ENCODE results near the gene STT3B. TPM values are rescaled to one million over a fixed set of nuclear protein-coding genes. Genes with fewer than 3 reads are reported as not detected.

The STT3B gene
- total RNA-seq, 6 experiments from 2014 or later, result 53.8 to 70.9 (median 65.1) TPM

- Histone ChIP-seq H3K4me1 (peaks cover 0 to 54% (median 16%) of the 10 kb centered on the region in 4 donors), H3K27me3 (no peaks in the 10 kb centered on the region), H3K27ac (no peak overlapping the region), H3K36me3 (no peaks in the 10 kb centered on the region), H3K4me3 (no peak overlapping the region), H3K9me3 (no peaks in the 10 kb centered on the region)
- WGBS (ENCODE audit: insufficient coverage, low coverage, low lambda C conversion rate, missing lambda C conversion rate), result 85% methylated on average over 1 of the region's 1 CpG
- intact Hi-C loops (cut with DNase I), result no loop called here
- TF ChIP-seq CTCF (IDR thresholded peaks at IDR 0.05) (no peak), POLR2A (IDR thresholded peaks at IDR 0.05) (no peak)
- DNase-seq (no peak), ATAC-seq (peak in 2 of 4 donors; percentile 14 to 57)
These were observed 6.5 kb downstream of the STT3B start for GRCh38 chr3:31539275-31539674.

- no peak for TF ChIP-seq POLR2A (IDR thresholded peaks at IDR 0.05)
- no peak for TF ChIP-seq CTCF (IDR thresholded peaks at IDR 0.05)
- DNase-seq (no peak), ATAC-seq (peak in 1 of 4 donors; percentile 46)
- Histone ChIP-seq H3K27me3 (no peaks in the 10 kb centered on the region), H3K4me1 (peaks cover 0 to 50% (median 9%) of the 10 kb centered on the region in 4 donors), H3K27ac (no peak overlapping the region), H3K36me3 (no peaks in the 10 kb centered on the region), H3K4me3 (no peak overlapping the region), H3K9me3 (no peaks in the 10 kb centered on the region)
- intact Hi-C loops (cut with DNase I), result no loop called here
- whole genome bisulfite sequencing (ENCODE audit: insufficient coverage, low coverage, low lambda C conversion rate, missing lambda C conversion rate), result 46% methylated on average over 2 of the region's 2 CpGs
These were observed 8.4 kb downstream of the STT3B start for GRCh38 chr3:31541089-31541488.

DNA sequence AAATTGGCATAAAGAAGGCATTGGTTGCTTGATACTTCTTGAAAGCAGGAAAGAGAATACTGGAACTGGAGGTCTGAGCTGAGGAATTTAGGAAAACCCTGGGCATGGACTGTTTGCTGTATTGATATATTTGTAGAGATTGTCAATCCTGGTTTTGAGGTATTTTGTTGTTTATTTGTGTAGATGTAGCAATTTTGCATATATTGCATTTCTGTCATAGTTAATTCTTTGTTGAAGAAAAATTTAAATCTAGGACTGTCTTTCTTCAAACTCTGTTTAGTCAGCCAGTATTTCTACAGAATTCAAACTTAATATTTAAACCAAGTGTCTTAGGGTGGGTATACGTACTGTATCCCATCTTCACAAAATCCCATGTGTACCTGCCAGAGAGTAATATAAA lies 9.5 kb downstream of the STT3B start:
- 86% methylated on average over 1 of the region's 1 CpG for WGBS (ENCODE audit: insufficient coverage, low coverage, low lambda C conversion rate, missing lambda C conversion rate)
- Histone ChIP-seq H3K36me3 (no peaks in the 10 kb centered on the region), H3K27me3 (no peaks in the 10 kb centered on the region), H3K4me1 (peaks cover 0 to 39% (median 5%) of the 10 kb centered on the region in 4 donors), H3K27ac (no peak overlapping the region), H3K4me3 (no peak overlapping the region), H3K9me3 (no peaks in the 10 kb centered on the region)
- DNase-seq (no peak), ATAC-seq (no peak)
- intact Hi-C loops (cut with DNase I), result no loop called here
- no peak for TF ChIP-seq POLR2A (IDR thresholded peaks at IDR 0.05)
- TF ChIP-seq CTCF (IDR thresholded peaks at IDR 0.05), result no peak

- Histone ChIP-seq H3K36me3 (no peaks in the 10 kb centered on the region), H3K4me1 (peaks cover 0 to 34% (median 5%) of the 10 kb centered on the region in 4 donors), H3K9me3 (no peaks in the 10 kb centered on the region), H3K27ac (no peak overlapping the region), H3K27me3 (no peaks in the 10 kb centered on the region), H3K4me3 (no peak overlapping the region)
- no peak for TF ChIP-seq CTCF (IDR thresholded peaks at IDR 0.05)
- TF ChIP-seq POLR2A (IDR thresholded peaks at IDR 0.05), result no peak
- intact Hi-C loops (cut with DNase I), result no loop called here
- no peak for DNase-seq
- no peak for ATAC-seq
These were observed 10.7 kb downstream of the STT3B start for GRCh38 chr3:31543375-31543774.

DNA sequence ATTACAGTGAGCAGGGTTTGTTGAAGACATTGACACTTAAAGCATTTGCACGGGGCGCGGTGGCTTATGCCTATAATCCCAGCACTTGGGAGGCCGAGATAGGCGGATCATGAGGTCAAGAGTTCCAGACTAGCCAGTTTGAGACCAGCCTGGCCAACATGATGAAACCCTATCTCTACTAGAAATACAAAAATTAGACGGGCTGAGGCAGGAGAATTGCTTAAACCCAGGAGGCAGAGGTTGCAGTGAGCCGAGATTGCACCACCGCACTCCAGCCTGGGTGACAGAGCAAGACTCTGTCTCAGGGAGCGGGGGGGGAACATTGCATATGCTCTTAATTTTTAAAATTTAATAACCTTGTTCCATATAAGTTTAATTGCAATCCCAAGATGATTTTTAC lies 11.9 kb downstream of the STT3B start:
- peak; percentile 22 to 61 (median 58) for DNase-seq
- peak; percentile 84 to 96 (median 94) for ATAC-seq
- H3K4me3 ChIP-seq, result no peak overlapping the region
- WGBS (ENCODE audit: insufficient coverage, low coverage, low lambda C conversion rate, missing lambda C conversion rate), result 18% methylated on average over 9 of the region's 9 CpGs
- TF ChIP-seq CTCF (IDR thresholded peaks at IDR 0.05) (no peak), POLR2A (IDR thresholded peaks at IDR 0.05) (no peak)
- peaks cover 0 to 22% (median 5%) of the 10 kb centered on the region in 4 donors for H3K4me1 ChIP-seq
- intact Hi-C loops (cut with DNase I), result no loop called here
- no peaks in the 10 kb centered on the region for H3K27me3 ChIP-seq
- no peaks in the 10 kb centered on the region for H3K9me3 ChIP-seq
- no peak overlapping the region for H3K27ac ChIP-seq
- H3K36me3 ChIP-seq, result no peaks in the 10 kb centered on the region

Data from right lobe of liver (tissue), 6 donors.